Mesenchymal stem cell (in vitro differentiated cells and primary cell): Measurements from ENCODE around the gene GPR31.
A peak's percentile ranks its signal among the peaks of the same experiment; 100 is the strongest.

ENCODE experiments used
- DNase-seq: peaks from one replicate; pipeline ENCODE4 v3.0.0-alpha.2; 2013
- H2AFZ ChIP-seq: one replicate; pipeline ENCODE4 v1.6.1; 2013; ENCODE audit warnings: low read depth, mild to moderate bottlenecking, control low read depth, inconsistent platforms, low read length, moderate library complexity
- H2AK5ac ChIP-seq: 2 replicates; pipeline ENCODE4 v1.6.1; 2013; ENCODE audit warnings: low read length, moderate library complexity, mild to moderate bottlenecking, inconsistent platforms; ENCODE audit not compliant: severe bottlenecking
- H2BK120ac ChIP-seq: one replicate; pipeline ENCODE4 v1.6.1; 2013; ENCODE audit warnings: low read depth, mild to moderate bottlenecking, inconsistent platforms, low read length, moderate library complexity
- H2BK12ac ChIP-seq, 2 experiments: one replicate each; pipeline ENCODE4 v1.6.1; 2013; ENCODE audit warnings: inconsistent platforms in 2 of 2, low read length in 2 of 2, mild to moderate bottlenecking in 2 of 2, moderate library complexity in 2 of 2, control low read depth in 1 of 2
- H2BK15ac ChIP-seq: one replicate; pipeline ENCODE4 v1.6.1; 2013; ENCODE audit warnings: mild to moderate bottlenecking, low read depth, inconsistent platforms; ENCODE audit not compliant: poor library complexity, severe bottlenecking
- H2BK5ac ChIP-seq: 2 replicates; pipeline ENCODE4 v1.6.1; 2013; ENCODE audit warnings: low read depth, mild to moderate bottlenecking, low read length, control low read depth, inconsistent platforms; ENCODE audit not compliant: poor library complexity, severe bottlenecking
- H3K14ac ChIP-seq, 2 experiments: one replicate each; pipeline ENCODE4 v1.6.1; 2013; ENCODE audit warnings: inconsistent platforms in 2 of 2, low read length in 2 of 2, control low read depth in 1 of 2, mild to moderate bottlenecking in 1 of 2, moderate library complexity in 1 of 2
- H3K18ac ChIP-seq, 2 experiments: one replicate each; pipeline ENCODE4 v1.6.1; 2013; ENCODE audit warnings: inconsistent platforms in 2 of 2, low read length in 2 of 2, control low read depth in 1 of 2, low read depth in 1 of 2, mild to moderate bottlenecking in 1 of 2
- H3K23ac ChIP-seq, 2 experiments: one replicate each; pipeline ENCODE4 v1.6.1; 2013; ENCODE audit warnings: inconsistent platforms in 2 of 2, low read length in 2 of 2, mild to moderate bottlenecking in 2 of 2, moderate library complexity in 2 of 2, control low read depth in 1 of 2
- H3K27ac ChIP-seq: 2 replicates; pipeline ENCODE4 v1.5.1; 2013; ENCODE audit warnings: mild to moderate bottlenecking, moderate library complexity, low read length, control low read depth, inconsistent platforms; ENCODE audit not compliant: poor library complexity, severe bottlenecking
- H3K27me3 ChIP-seq, 2 experiments: 2 replicates each; pipeline versions ENCODE4 v1.6.1 to v1.7.0; 2013; ENCODE audit warnings: low read length in 2 of 2, mild to moderate bottlenecking in 2 of 2, moderate library complexity in 2 of 2, control low read depth in 1 of 2, inconsistent platforms in 1 of 2; ENCODE audit not compliant: control insufficient read depth in 1 of 2, insufficient read depth in 1 of 2
- H3K36me3 ChIP-seq, 2 experiments: 2 replicates each; pipeline versions ENCODE4 v1.6.1 to v1.7.0; 2013; ENCODE audit warnings: low read length in 2 of 2, control low read depth in 1 of 2, inconsistent platforms in 1 of 2, low read depth in 1 of 2, mild to moderate bottlenecking in 1 of 2; ENCODE audit not compliant: insufficient read depth in 2 of 2, control insufficient read depth in 1 of 2
- H3K4ac ChIP-seq, 2 experiments: one replicate each; pipeline ENCODE4 v1.6.1; 2013; ENCODE audit warnings: inconsistent platforms in 2 of 2, low read length in 2 of 2, mild to moderate bottlenecking in 2 of 2, moderate library complexity in 2 of 2, control low read depth in 1 of 2, low read depth in 1 of 2
- H3K4me1 ChIP-seq: 2 replicates; pipeline ENCODE4 v1.6.1; 2013; ENCODE audit warnings: low read depth, low read length, control low read depth; ENCODE audit not compliant: control insufficient read depth, insufficient read depth
- H3K4me2 ChIP-seq: 2 replicates; pipeline ENCODE4 v1.6.1; 2013; ENCODE audit warnings: low read length, mild to moderate bottlenecking, inconsistent platforms; ENCODE audit not compliant: poor library complexity, severe bottlenecking
- H3K4me3 ChIP-seq, 2 experiments: 2 replicates each; pipeline versions ENCODE4 v1.5.1 to v1.7.0; 2013; ENCODE audit warnings: low read length in 2 of 2, mild to moderate bottlenecking in 2 of 2, control low read depth in 1 of 2, low read depth in 1 of 2; ENCODE audit not compliant: insufficient read depth in 1 of 2
- H3K79me1 ChIP-seq: replicated peaks from 2 replicates; pipeline ENCODE4 v1.6.1; 2013; ENCODE audit warnings: mild to moderate bottlenecking, control low read depth, low read length, inconsistent platforms; ENCODE audit not compliant: poor library complexity, severe bottlenecking
- H3K9ac ChIP-seq: 2 replicates; pipeline ENCODE4 v1.7.0; 2013; ENCODE audit warnings: mild to moderate bottlenecking, low read length, moderate library complexity
- H3K9me3 ChIP-seq: 2 replicates; pipeline ENCODE4 v1.7.0; 2013; ENCODE audit warnings: mild to moderate bottlenecking, low read length; ENCODE audit not compliant: control insufficient read depth
- H4K8ac ChIP-seq: one replicate; pipeline ENCODE4 v1.6.1; 2013; ENCODE audit warnings: inconsistent platforms, mild to moderate bottlenecking, low read length, moderate library complexity
- H4K91ac ChIP-seq: one replicate; pipeline ENCODE4 v1.6.1; 2013; ENCODE audit warnings: mild to moderate bottlenecking, low read length, inconsistent platforms
- WGBS: methylation state at CpG from one replicate; pipeline ENCODE4 v1.1.7; 2013; ENCODE audit warnings: mixed read lengths; 5-methylcytosine and 5-hydroxymethylcytosine counted together

GPR31 gene

GRCh38 chr6:167142433-167142761 is 15.4 kb downstream of the GPR31 start:
- H2BK15ac ChIP-seq = no peak overlapping the region
- H3K9ac ChIP-seq = no peak overlapping the region
- peaks cover 17 to 38% of the 10 kb centered on the region in 2 experiments for H3K27me3 ChIP-seq
- no peak overlapping the region for H2BK120ac ChIP-seq
- no CpG with 5 or more reads among the region's 4 CpGs for WGBS
- H3K4me3 ChIP-seq = no peak overlapping the region
- H2BK5ac ChIP-seq = no peak overlapping the region
- H4K91ac ChIP-seq = no peak overlapping the region
- H2AK5ac ChIP-seq = no peak overlapping the region
- H3K36me3 ChIP-seq = no peaks in the 10 kb centered on the region
- no peak overlapping the region for H3K18ac ChIP-seq
- no peak overlapping the region for H3K4ac ChIP-seq
- no peak overlapping the region for H3K23ac ChIP-seq
- no peak overlapping the region for H2BK12ac ChIP-seq
- H3K27ac ChIP-seq = no peak overlapping the region
- H3K4me1 ChIP-seq = peaks cover 2% of the 10 kb centered on the region
- no peak overlapping the region for H2AFZ ChIP-seq
- no peak for DNase-seq
- H3K79me1 ChIP-seq = no peaks in the 10 kb centered on the region
- no peak overlapping the region for H3K14ac ChIP-seq
- H3K4me2 ChIP-seq = no peak overlapping the region
- no peaks in the 10 kb centered on the region for H3K9me3 ChIP-seq
- H4K8ac ChIP-seq = no peak overlapping the region

GRCh38 chr6:167141667-167142432 is 15.9 kb downstream of the GPR31 start:
- Histone ChIP-seq H3K18ac (no peak overlapping the region), H3K36me3 (no peaks in the 10 kb centered on the region), H2BK12ac (no peak overlapping the region), H2AFZ (no peak overlapping the region), H3K4me1 (peaks cover 2% of the 10 kb centered on the region), H3K9me3 (no peaks in the 10 kb centered on the region), H3K4me3 (no peak overlapping the region), H3K4ac (no peak overlapping the region), H3K27ac (no peak overlapping the region), H3K79me1 (no peaks in the 10 kb centered on the region), H3K23ac (no peak overlapping the region), H3K27me3 (peaks cover 11 to 32% of the 10 kb centered on the region in 2 experiments), H4K91ac (no peak overlapping the region), H2BK5ac (no peak overlapping the region), H2BK120ac (no peak overlapping the region), H3K4me2 (no peak overlapping the region), H3K9ac (no peak overlapping the region), H4K8ac (no peak overlapping the region), H3K14ac (no peak overlapping the region), H2AK5ac (no peak overlapping the region), H2BK15ac (no peak overlapping the region)
- DNase-seq = peak; percentile 1
- 49% methylated on average over 14 of the region's 18 CpGs for WGBS

- Histone ChIP-seq H3K9ac (no peak overlapping the region), H2AK5ac (no peak overlapping the region), H3K4me1 (no peaks in the 10 kb centered on the region), H3K18ac (no peak overlapping the region), H2BK5ac (no peak overlapping the region), H2AFZ (no peak overlapping the region), H2BK120ac (no peak overlapping the region), H3K4ac (no peak overlapping the region), H3K27ac (no peak overlapping the region), H3K36me3 (no peaks in the 10 kb centered on the region), H3K9me3 (no peaks in the 10 kb centered on the region), H4K8ac (peak overlapping the region; percentile 31), H3K4me2 (no peak overlapping the region), H3K23ac (no peak overlapping the region), H3K79me1 (no peaks in the 10 kb centered on the region), H2BK12ac (no peak overlapping the region), H3K14ac (no peak overlapping the region), H2BK15ac (no peak overlapping the region), H4K91ac (peak overlapping the region; percentile 40), H3K4me3 (no peak overlapping the region), H3K27me3 (peaks cover 4 to 30% of the 10 kb centered on the region in 2 experiments)
- 70% methylated on average over 10 of the region's 10 CpGs for WGBS
- DNase-seq = no peak
These were observed 16.9 kb downstream of the GPR31 start for GRCh38 chr6:167140589-167141474.

- H3K18ac ChIP-seq = no peak overlapping the region
- no peak overlapping the region for H2BK5ac ChIP-seq
- H2BK120ac ChIP-seq = no peak overlapping the region
- H2AK5ac ChIP-seq = no peak overlapping the region
- WGBS = 90% methylated on average over 3 of the region's 4 CpGs
- no peaks in the 10 kb centered on the region for H3K4me1 ChIP-seq
- H3K14ac ChIP-seq = no peak overlapping the region
- no peaks in the 10 kb centered on the region for H3K79me1 ChIP-seq
- no peak overlapping the region for H2BK12ac ChIP-seq
- H2BK15ac ChIP-seq = no peak overlapping the region
- no peak overlapping the region for H3K27ac ChIP-seq
- H3K9ac ChIP-seq = no peak overlapping the region
- no peak overlapping the region for H2AFZ ChIP-seq
- no peak overlapping the region for H4K8ac ChIP-seq
- H3K36me3 ChIP-seq = no peaks in the 10 kb centered on the region
- H3K27me3 ChIP-seq = peaks cover 4 to 30% of the 10 kb centered on the region in 2 experiments
- no peak overlapping the region for H3K4me3 ChIP-seq
- no peak for DNase-seq
- H3K23ac ChIP-seq = no peak overlapping the region
- no peak overlapping the region for H3K4me2 ChIP-seq
- no peaks in the 10 kb centered on the region for H3K9me3 ChIP-seq
- no peak overlapping the region for H4K91ac ChIP-seq
- H3K4ac ChIP-seq = no peak overlapping the region
These were observed 18.0 kb downstream of the GPR31 start for GRCh38 chr6:167139761-167140160.
